ENCODE data around the gene YTHDF2.
"Not testable (repeated sequence)": the region's sequence is repeated elsewhere in the genome, so short reads cannot be mapped to it uniquely, and the experiment has no call there.

Gene YTHDF2

DNA sequence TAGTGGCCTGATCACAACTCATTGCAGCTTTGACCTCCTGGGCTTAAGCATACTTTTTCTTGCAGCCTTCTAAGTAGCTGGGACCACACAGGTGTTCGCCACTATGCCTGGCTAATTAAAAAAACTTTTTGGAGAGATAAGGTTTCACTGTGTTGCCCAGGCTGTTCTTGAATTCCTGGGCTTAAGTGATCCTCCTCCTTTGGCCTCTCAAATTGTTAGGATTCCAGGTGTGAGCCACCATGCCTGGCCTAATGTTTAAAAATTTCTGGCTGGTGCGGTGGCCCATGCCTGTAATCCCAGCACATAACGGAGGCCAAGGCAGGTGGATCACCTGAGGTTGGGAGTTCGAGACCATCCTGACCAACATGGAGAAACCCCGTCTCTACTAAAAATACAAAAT, 24.4 kb downstream of the YTHDF2 start:
- DNase-seq: no peak

DNA sequence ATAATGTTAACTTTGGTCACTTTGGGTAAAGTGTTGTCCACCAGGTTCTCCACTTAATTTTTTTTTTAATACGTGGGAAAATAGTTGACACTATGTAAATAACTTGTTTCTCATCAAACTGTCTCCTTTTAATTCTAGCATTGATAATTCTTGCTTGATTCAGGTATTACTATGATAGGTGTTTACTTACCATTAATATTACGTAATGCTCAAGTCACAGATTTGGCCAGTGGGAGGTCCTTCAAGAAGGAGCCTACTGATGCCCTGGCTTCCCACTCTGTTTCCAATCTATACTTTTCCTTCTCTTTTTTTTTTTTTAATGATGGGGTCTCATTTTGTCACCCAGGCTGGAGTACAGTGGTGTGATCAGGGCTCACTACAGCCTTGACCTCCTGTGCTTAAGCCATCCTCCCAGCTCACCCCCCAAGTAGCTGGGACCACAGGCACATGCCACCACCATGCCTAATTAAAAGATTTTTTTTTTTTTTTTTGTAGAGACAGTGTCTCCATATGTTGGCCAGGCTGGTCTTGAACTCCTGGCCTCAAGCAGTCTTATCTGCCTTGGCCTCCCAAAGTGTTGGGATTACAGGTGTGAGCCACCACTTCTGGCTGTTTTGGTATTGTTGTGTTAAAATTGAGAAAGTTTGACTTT, 29.9 kb downstream of the YTHDF2 start:
- no peak for DNase-seq

DNA sequence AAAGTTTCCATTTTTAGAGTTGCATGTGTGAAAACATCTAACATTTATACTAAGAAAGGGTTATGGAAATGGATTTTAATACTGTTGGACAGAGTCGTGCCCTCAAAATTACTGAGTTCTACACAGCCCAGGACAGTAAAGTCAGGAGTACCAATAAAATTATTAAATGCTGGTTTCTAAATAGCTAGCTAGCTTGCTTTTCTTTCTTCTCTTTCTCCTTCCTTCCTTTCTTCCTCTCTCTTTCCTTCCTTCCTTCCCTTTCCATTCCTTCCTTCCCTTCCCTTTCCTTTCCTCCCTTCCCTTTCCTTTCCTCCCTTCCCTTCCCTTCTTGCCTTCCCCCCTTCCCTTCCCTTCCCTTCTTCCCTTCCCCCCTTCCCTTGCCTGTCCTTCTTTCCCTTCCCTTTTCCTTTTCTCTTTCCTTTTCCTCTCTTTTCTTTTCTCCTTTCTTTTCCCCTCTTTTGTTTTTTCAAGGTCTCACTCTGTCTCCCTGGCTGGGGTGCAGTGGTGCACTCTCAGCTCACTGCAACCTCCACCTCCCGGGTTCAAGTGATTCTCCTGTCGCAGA, 33.9 kb downstream of the YTHDF2 start:
- no peak for DNase-seq

DNA sequence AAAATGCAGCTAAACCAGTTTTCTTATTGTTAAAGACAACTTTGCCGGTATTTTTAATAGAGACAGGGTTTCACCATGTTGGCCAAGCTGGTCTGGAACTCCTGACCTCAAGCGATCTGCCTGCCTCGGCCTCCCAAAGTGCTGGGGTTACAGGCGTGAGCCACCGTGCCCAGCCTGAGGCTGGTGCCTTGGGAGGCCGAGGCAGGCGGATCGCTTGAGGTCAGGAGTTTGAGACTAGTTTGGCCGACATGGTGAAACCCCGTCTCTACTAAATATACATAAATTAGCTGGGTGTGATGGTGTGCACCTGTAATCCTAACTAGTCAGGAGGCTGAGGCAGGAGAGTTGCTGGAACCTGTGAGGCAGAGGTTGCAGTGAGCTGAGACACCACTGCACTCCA, 35.2 kb downstream of the YTHDF2 start:
- not testable (repeated sequence) for DNase-seq

DNA sequence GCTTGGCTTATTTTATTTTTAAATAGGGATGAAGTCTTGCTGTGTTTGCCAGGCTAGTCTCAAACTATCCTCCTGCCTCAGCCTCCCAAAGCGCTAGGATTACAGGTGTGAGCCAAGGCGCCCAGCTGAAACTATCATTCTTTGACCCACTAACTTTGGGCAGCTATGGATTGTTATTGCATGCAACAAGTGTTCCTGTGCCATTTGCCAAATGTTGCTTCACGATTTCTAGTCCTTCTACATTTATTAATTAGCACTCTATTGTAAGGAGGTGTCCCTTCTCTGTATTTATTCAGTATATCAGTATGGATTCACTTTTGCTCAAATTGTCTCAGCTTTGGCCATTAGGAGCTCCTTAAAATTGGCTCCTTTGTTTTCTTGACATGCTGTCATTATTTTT, 36.4 kb downstream of the YTHDF2 start:
- no peak for DNase-seq

DNA sequence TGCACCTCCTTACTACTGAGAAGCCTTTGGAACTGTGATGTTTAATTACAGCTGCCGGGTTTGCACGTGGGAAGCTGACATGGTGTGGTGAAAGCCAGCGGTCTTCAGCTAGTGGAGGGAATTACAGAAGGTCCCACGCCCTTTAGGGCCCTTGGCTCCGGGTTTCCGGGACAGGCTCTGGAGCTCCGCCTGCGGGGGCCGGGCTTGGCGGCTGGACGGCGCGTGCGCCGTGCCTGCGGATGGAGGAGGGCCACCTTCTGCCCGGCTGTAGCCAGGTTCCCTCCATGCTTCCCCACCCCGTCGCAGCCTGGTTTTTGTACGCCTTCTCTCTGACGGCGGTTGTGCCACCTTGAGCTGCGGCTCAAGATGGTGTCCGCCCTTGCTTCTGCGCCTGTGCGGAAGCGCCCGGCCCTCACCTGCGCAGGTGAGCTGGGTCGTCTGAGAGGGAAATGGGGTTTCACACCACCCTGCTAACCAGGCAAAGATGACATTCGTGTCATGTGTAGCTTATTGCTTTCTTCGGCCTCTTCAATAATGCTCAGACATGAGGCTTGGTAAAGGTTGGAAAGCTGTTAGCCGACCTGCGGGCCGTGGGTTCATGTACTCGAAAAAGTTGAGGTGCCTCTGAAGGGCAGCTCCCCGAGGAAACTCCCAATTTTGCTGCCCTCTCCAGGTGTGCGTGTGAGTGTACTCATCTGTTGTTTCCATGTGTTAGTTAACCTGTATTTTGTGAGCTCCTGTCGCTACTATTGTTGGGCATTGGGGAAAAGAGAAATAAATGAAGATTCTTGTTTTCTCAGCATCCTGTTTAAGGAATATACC, 38.6 kb downstream of the YTHDF2 start:
- DNase-seq: no peak

DNA sequence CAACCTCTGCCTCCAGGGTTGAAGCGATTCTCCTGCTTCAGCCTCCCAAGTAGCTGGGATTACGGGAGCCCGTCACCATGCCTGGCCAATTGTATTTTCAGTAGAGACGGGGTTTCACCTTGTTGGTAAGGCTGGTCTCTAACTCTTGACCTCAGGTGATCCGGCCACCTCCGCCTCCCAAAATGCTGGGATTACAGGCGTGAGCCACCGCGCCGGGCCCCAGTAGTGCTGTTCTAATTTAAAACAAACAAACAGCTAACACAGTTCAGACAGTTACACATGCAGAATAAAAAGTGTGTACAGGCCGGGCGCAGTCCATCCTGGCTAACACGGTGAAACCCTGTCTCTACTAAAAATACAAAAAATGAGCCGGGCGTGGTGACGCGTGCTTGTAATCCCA, 39.6 kb downstream of the YTHDF2 start:
- DNase-seq: no peak

DNA sequence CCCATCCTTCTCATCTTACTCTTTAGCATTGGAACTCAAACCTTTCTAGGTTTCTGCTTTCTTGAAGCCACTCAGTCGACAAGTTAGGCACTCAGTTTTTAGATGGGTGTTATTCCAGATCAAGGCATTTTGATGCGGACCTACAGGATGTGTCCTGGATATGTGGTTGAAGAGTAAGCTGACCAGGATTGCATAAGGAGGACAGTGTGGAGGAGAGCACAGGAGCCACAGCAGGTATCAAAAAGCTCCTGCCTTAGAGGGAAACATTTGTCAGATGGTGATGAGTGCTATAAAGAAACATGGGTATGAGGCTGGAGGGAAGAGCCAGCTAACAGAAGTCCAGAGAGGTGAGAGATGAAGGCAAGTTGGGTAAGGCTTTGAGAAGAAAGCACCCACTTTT, 41.3 kb downstream of the YTHDF2 start:
- no peak for DNase-seq

DNA sequence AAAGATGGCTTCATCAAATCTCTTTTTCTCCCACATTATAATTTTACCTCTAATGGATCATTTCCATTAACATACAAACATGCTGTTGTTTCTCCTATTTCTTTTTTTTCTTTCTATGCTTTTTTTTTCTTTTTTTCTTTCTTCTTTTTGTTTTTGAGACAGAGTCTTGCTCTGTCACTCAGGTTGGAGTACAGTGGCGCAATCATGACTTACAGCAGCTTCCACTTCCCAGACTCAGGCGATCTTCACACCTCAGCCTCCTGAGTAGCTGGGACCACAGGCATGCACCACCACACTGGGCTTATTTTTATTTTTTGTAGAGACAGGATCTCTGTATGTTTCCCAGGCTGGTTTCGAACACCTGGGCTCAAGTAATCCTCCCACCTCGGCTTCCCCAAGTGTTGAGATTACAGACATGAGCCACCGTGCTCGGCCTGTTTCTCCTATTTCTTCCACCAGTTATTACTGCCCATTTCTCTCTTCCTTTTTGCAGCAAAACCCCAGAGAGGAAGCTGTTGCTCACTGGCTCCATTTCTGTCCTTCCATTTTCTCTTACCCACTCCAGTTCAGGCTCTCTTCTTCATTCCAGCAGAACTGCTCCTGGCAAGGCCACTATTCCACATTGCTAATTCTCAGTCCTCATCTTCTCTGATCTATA, 43.1 kb downstream of the YTHDF2 start:
- DNase-seq: no peak

DNA sequence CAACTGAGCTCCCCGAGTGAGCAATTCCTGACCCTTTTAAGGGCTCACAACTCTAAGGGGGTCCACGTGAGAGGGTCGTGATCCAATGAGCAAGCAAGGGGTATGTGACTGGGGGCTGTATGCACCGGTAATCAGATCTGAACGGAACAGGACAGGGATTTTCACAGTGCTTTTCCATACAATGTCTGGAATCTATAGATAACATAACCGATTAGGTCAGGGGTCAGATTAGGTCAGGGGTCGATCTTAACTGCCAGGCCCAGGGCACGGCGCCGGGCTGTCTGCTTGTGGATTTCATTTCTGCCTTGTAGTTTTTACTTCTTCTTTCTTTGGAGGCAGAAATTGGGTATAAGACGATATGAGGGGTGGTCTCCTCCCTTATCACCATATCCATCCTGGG, 44.6 kb downstream of the YTHDF2 start:
- DNase-seq: no peak

DNA sequence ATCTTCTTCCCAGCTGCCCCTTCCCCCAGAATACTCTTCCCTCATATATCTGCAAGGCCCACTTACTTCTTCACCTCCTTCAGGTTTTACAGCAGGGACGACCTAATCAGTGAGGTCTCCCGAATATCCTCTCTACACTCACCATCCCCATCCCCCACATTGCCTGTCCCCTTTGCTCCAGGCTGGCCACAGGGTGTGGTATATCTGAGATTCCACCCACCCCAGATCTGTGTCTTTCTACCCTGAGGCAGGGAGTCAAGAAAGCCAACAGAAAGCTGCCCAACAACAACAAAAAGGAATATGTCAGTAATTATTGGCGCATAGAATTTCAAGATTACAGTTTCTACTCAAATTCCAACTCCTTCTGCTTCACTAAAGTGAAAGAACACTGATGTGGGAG, 45.3 kb downstream of the YTHDF2 start:
- DNase-seq: no peak

DNA sequence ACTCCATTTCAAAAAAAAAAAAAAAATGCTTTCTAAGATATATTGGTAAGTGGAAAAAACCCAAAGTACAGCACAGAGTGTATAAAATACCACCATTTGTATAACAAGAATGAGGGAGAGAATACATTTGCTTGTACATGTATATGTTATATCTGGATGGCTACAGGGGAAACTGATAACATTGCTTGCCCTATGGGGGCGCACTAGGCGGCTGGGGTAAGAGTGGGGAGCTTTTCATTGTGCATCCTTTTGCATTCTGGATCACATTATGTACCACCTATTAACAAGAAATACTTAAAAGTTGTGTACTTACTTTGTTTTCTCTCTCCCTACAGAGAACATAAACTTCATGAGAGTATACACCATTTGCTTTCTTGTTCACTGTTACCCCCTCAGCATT, 46.6 kb downstream of the YTHDF2 start:
- DNase-seq: no peak

DNA sequence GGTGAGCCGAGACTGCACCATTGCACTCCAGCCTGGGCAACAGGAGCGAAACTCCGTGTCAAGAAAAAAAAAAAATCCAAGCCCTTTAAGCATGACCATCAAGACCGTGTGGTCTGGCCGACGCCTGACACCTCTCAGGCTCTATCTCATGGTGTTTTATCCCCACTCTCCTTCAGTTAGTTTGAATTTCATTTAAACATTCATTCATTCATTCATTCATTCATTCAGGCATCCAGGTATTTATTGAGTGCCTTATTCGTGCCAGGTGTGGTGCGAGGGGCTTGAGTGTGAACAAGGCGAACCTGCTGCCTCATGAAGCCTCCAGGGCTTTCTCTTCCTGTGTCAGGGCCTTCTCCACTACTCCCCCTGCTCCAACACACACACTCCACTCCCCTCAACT, 52.7 kb downstream of the YTHDF2 start:
- DNase-seq: no peak

DNA sequence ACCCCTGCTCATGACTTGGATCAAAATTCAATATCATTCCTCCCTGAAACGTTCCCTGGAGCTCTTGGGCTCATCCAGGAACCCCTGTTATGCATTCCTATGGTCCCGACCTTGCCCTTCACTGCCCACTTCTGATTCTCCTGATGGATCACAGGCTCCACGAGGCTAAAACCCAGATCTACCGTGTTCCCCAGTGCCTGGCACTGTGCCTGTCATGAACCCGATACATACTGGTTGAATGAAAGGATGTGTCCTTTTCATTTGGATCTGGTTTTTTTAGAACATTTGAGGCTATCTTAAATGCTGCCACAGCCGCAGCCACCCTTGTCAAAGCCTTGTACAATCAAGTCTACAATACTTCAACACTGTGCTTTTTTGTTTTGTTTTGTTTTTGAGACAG, 53.1 kb downstream of the YTHDF2 start:
- no peak for DNase-seq

DNA sequence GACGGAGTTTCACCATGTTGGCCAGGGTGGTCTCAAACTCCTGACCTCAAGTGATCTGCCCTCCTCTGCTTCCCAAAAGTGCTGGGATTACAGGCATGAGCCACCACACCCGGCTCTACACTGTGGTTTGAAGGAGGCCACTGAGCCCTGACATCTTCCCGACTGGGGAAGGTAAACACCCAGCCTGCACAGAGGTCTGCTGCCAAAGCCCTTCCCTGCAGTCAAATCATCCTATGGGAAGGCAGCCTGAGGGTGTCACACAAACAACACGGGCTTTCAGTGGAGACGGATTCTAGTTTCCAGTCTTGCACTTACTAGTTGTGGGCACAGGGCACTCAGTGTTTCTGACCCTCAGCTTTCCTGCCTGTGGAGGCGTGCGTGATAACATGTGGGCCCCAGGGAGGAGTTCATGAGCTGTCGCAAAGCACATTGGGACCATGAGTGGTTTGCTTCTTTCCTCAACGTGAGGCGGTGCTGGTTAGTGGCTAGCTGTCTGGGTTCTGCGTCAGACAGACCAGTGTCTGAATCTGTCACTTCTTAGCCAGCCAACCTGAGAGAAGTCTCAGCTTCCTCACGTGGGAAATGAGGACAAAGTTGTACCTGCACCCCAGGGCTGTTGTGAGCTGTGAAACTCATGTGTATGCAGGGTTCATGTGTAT, 53.8 kb downstream of the YTHDF2 start:
- DNase-seq: no peak

DNA sequence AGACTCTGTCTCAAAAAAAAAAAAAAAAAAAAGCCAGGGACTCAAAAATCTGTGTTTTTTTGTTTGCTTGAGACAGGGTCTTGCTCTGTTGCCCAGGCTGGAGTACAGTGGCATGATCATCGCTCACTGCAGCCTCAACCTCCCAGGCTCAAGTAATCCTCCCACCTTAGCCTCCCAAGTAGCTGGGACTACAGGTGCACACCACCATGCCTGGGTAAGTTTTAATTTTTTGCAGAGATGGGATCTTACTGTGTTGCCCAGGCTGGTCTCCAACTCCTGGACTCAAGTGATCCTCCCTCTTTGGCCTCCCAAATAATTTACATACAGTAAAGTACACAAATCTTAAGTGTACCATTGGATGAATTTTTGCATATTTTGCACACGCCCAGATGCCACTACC, 55.2 kb downstream of the YTHDF2 start:
- not testable (repeated sequence) for DNase-seq

DNA sequence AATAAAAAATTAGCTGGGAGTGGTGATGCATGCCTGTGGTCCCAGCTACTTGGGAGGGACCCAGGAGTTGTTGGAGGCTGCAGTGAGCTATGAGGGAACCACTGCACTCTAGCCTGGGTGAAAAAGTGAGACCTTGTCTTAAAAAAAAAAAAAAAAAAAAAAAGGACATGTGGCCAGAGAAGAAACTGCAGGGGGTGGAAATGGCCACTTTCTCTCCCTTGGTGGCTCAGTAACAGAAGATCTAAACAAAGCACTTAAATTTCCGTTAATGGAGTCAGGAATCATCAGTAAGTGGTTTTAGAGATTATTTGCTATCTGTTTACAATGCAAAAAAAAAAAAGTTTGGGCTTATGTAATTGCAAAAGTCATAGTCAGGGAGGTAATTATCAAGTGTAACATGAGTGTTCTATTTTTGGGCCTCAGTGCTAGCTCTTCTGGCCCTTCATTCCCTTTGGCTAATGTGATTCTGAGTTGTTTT, 55.9 kb downstream of the YTHDF2 start:
- no peak for DNase-seq

DNA sequence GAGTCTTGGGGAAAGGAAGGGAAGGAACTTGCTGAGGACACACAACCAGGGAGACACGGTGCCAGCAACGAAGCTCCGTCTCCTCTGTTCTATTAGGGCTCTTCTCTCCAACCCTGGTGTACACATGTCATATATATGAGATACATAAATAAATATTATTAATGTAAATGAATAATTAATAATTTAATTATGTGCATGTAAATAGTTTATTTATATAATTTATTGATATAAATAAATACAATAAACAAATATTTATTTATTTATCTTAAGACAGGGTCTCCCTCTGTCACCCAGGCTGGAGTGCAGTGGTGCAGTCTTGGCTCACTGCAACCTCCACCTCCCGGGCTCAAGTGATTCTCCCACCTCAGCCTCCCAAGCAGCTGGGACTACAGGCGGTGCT, 57.8 kb downstream of the YTHDF2 start:
- DNase-seq: not testable (repeated sequence)

DNA sequence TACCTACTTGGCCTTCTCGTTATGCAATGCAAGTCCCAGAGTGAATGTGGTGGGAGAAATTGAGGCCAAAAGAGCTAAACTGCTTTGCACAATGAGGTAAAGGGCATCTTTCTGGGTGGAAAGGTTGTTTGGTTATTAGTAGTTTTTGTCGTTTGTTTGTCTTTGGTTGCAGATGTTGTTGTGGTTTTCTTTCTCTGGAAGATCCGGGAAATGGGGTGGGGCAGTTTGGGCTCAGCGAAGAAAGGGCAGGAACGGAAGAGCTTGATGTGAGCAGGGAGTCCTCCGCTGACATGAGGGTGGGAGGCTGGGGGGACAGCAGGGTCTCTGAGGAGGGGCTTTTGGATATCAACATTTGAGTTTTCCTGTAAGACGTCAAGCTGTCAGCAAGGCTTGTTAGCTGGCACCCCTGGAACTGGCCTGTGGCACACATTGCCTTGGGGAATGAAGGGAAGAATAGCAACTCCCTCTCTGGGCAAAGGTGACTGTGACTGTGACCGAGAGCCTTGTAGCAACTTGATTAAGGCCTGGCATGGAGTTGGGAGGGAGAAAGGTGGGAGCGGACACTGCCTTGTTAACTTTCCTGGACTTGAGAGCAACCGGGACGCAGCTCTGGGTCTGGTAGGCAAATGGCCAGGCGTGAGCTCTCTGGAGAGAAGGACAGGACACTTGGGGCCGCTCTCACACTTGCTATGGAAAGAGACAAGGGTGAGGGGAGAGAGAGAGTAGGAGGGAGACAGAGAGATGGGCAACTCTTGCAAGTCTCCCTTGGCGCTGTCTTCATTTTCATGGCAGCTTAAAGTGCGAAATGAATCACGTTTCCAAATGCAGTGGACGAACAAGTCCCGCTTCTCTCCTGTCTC, 59.8 kb downstream of the YTHDF2 start:
- DNase-seq: no peak

DNA sequence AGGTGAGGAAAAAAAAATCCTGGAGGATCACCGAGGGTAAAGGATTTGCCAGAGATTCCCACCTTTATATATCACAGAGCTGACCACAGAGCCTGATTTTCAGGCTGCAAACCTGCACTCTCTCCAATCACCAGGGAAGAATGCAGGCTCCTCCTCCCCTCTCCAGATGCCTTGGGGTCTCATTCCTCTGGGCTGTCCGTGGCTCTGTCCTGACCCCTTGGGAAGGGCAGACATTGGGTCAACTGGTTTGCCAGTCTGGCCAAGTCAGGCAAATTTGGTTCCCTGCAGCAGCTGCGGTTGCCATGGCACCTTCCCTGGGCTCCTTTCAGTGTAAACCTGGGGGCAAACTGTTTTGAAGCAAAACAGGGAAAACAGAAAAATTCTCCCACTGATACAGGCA, 63.6 kb downstream of the YTHDF2 start:
- no peak for DNase-seq

DNA sequence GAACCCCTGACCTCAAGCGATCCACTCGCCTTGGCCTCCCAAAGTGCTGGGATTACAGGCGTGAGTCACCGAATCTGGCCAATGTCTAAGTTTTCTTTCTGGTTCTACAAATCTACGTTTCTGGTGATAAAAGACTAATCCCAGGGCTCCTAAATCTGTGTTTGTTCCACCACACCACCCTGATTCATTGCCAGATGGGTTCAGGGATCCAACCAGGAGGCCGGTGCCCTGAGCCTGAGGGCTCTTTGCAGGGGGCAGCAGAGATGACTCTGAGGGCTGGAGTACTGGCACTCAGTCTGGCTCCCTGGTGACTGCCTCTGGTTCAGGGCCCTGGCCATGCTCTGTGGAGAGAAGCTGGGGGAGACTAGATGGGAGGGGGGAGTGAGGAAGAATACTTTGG, 64.7 kb downstream of the YTHDF2 start:
- no peak for DNase-seq

DNA sequence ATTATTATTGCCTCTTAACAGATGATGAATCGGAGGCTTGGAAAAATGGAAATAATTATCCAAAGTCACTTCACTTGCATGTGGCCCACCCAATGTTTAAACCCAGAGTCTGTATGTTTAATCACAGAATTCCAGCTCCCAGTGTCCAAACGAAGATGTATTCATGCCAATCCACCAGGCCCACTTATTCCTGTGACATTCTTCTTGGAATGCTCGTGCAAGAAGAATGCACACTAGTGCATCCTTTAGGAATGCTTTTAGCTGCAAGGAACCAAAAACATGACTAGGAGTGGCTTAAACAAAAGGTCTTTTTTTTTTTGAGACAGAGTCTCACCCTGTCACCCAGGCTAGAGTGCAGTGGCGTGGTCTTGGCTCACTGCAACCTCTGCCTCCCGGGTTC, 66.3 kb downstream of the YTHDF2 start:
- no peak for DNase-seq

All from GDM1 (cell line).